ENCODE results near the gene LRRC23. TPM values are rescaled to one million over a fixed set of nuclear protein-coding genes. Genes with fewer than 3 reads are reported as not detected.

Gene LRRC23
- total RNA-seq, 1 experiment from 2014 or later = 8.0 TPM

- H3K4me2 ChIP-seq (ENCODE audit: low read length) = no peak overlapping the region
- ChIA-PET POLR2A (no interaction called here), CTCF (interaction anchor here (0.8 kb wide), 1 partner anchor 13 kb away, joined by 3 read pairs; no protein-coding TSS in a partner anchor), RAD21 (ENCODE audit: low non-redundant PET in 1 of 2, low total read pairs in 2 of 2, uncharacterized antibody in 2 of 2, unreplicated experiment in 2 of 2) (no interaction called here)
- H3K9me2 ChIP-seq (ENCODE audit: insufficient read depth) = no peaks in the 10 kb centered on the region
- H3K9ac ChIP-seq (ENCODE audit: low read length) = no peak overlapping the region
- peaks cover 6% of the 10 kb centered on the region; the same call in 1 of the 2 replicates for H3K79me2 ChIP-seq (ENCODE audit: insufficient read depth, low read length)
- ATAC-seq = no peak
- H2AFZ ChIP-seq (ENCODE audit: low read depth, low read length, poor library complexity, severe bottlenecking) = no peak overlapping the region
- H3K4me3 ChIP-seq (replicated peaks in 1 of 2; ENCODE audit: low read depth in 1 of 2, low read length in 2 of 2) = no peak overlapping the region
- no peaks in the 10 kb centered on the region for H3K27me3 ChIP-seq (ENCODE audit: insufficient read depth, low read length)
- H3K4me1 ChIP-seq (ENCODE audit: control insufficient read depth in 1 of 2, insufficient read depth in 2 of 2, low read length in 2 of 2) = peaks cover 11 to 29% of the 10 kb centered on the region in 2 experiments
- no TSS peak for BruUV-seq (replicated peaks)
- no peak for DNase-seq (ENCODE audit: low read depth, low spot score)
- no peaks in the 10 kb centered on the region for H3K36me3 ChIP-seq (ENCODE audit: control insufficient read depth in 1 of 2, insufficient read depth in 2 of 2, low read length in 2 of 2)
- no peaks in the 10 kb centered on the region for H4K20me1 ChIP-seq (ENCODE audit: insufficient read depth)
- TF ChIP-seq, protein P1, sequence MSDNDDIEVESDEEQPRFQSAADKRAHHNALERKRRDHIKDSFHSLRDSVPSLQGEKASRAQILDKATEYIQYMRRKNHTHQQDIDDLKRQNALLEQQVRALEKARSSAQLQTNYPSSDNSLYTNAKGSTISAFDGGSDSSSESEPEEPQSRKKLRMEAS (IDR thresholded peaks at IDR 0.05) = no peak
- intact Hi-C loops (cut with micrococcal nuclease) = no loop called here
- no peak overlapping the region for H3K27ac ChIP-seq (ENCODE audit: low read depth, low read length)
- H3K9me3 ChIP-seq (ENCODE audit: control insufficient read depth in 1 of 2, insufficient read depth in 1 of 2, low read depth in 1 of 2, low read length in 2 of 2) = no peaks in the 10 kb centered on the region
Measured at GRCh38 chr12:6951551-6952120, 47.0 kb downstream of the LRRC23 start.

GRCh38 chr12:6952121-6952862 lies 47.7 kb downstream of the LRRC23 start:
- intact Hi-C loops (cut with micrococcal nuclease) = no loop called here
- Histone ChIP-seq H3K27me3 (ENCODE audit: insufficient read depth, low read length) (no peaks in the 10 kb centered on the region), H3K9me2 (ENCODE audit: insufficient read depth) (no peaks in the 10 kb centered on the region), H3K79me2 (ENCODE audit: insufficient read depth, low read length) (no peaks in the 10 kb centered on the region; the same call in 1 of the 2 replicates), H3K36me3 (ENCODE audit: control insufficient read depth in 1 of 2, insufficient read depth in 2 of 2, low read length in 2 of 2) (no peaks in the 10 kb centered on the region), H3K4me2 (ENCODE audit: low read length) (no peak overlapping the region), H3K4me3 (replicated peaks in 1 of 2; ENCODE audit: low read depth in 1 of 2, low read length in 2 of 2) (no peak overlapping the region), H2AFZ (ENCODE audit: low read depth, low read length, poor library complexity, severe bottlenecking) (no peak overlapping the region), H3K9me3 (ENCODE audit: control insufficient read depth in 1 of 2, insufficient read depth in 1 of 2, low read depth in 1 of 2, low read length in 2 of 2) (no peaks in the 10 kb centered on the region), H3K4me1 (ENCODE audit: control insufficient read depth in 1 of 2, insufficient read depth in 2 of 2, low read length in 2 of 2) (peaks cover 8 to 23% of the 10 kb centered on the region in 2 experiments), H4K20me1 (ENCODE audit: insufficient read depth) (no peaks in the 10 kb centered on the region), H3K27ac (ENCODE audit: low read depth, low read length) (no peak overlapping the region), H3K9ac (ENCODE audit: low read length) (no peak overlapping the region)
- CTCF ChIA-PET = interaction anchor here (0.8 kb wide), 1 partner anchor 13 kb away, joined by 3 read pairs; no protein-coding TSS in a partner anchor
- RAD21 ChIA-PET (ENCODE audit: low non-redundant PET in 1 of 2, low total read pairs in 2 of 2, uncharacterized antibody in 2 of 2, unreplicated experiment in 2 of 2) = no interaction called here
- TF ChIP-seq, protein P2, sequence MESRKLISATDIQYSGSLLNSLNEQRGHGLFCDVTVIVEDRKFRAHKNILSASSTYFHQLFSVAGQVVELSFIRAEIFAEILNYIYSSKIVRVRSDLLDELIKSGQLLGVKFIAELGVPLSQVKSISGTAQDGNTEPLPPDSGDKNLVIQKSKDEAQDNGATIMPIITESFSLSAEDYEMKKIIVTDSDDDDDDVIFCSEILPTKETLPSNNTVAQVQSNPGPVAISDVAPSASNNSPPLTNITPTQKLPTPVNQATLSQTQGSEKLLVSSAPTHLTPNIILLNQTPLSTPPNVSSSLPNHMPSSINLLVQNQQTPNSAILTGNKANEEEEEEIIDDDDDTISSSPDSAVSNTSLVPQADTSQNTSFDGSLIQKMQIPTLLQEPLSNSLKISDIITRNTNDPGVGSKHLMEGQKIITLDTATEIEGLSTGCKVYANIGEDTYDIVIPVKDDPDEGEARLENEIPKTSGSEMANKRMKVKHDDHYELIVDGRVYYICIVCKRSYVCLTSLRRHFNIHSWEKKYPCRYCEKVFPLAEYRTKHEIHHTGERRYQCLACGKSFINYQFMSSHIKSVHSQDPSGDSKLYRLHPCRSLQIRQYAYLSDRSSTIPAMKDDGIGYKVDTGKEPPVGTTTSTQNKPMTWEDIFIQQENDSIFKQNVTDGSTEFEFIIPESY (IDR thresholded peaks at IDR 0.05; ENCODE audit: extremely low read depth, insufficient replicate concordance, low read length) = no peak
- TF ChIP-seq JUND (IDR thresholded peaks at IDR 0.05) (no peak), POLR2AphosphoS5 (IDR thresholded peaks at IDR 0.05; ENCODE audit: low read depth, low read length) (no peak), EZH2phosphoT487 (IDR thresholded peaks at IDR 0.05; ENCODE audit: borderline replicate concordance) (no peak), FOSL1 (IDR thresholded peaks at IDR 0.05; ENCODE audit: low read depth) (no peak), RAD21 (IDR thresholded peaks at IDR 0.05; ENCODE audit: low read depth) (no peak), CBX3 (IDR thresholded peaks at IDR 0.05; ENCODE audit: low read depth) (no peak), SRF (IDR thresholded peaks at IDR 0.05; ENCODE audit: low read depth) (no peak), ZFX (IDR thresholded peaks at IDR 0.05) (no peak), ATF3 (IDR thresholded peaks at IDR 0.05) (no peak), CEBPB (IDR thresholded peaks at IDR 0.05; ENCODE audit: low read depth) (no peak)
- DNase-seq (ENCODE audit: low read depth, low spot score) (no peak), ATAC-seq (no peak)
- POLR2A ChIA-PET = no interaction called here
- BruUV-seq (replicated peaks) = no TSS peak

Data from HCT116 (cell line).